ENCODE results near the gene CSTPP1. TPM values are rescaled to one million over a fixed set of nuclear protein-coding genes. Genes with fewer than 3 reads are reported as not detected.

Gene CSTPP1
- total RNA-seq, 4 donors from 2014 or later, result 13.3 to 26.4 (median 19.1) TPM

GRCh38 chr11:47044119-47044518 lies 107.6 kb downstream of the CSTPP1 start:
- no peaks in the 10 kb centered on the region for H3K27me3 ChIP-seq
- no peaks in the 10 kb centered on the region for H3K9me3 ChIP-seq
- no peaks in the 10 kb centered on the region for H3K36me3 ChIP-seq
- H3K4me3 ChIP-seq, result no peak overlapping the region
- TF ChIP-seq POLR2A (IDR thresholded peaks at IDR 0.05; ENCODE audit: low read depth) (no peak), POLR2AphosphoS5 (IDR thresholded peaks at IDR 0.05) (no peak), EP300 (IDR thresholded peaks at IDR 0.05) (no peak), CTCF (IDR thresholded peaks at IDR 0.05) (no peak)
- no peaks in the 10 kb centered on the region for H3K4me1 ChIP-seq
- H3K27ac ChIP-seq (replicated peaks in 1 of 4), result no peak overlapping the region
- intact Hi-C loops (cut with DNase I), result no loop called here
- WGBS, result over 99% methylated on average over 6 of the region's 6 CpGs
- no peak for DNase-seq (ENCODE audit: extremely low spot score)

- Histone ChIP-seq H3K27ac (replicated peaks in 1 of 4) (no peak overlapping the region), H3K9me3 (no peaks in the 10 kb centered on the region), H3K36me3 (no peaks in the 10 kb centered on the region), H3K4me1 (peaks cover 0 to 7% (median 3%) of the 10 kb centered on the region in 4 donors), H3K4me3 (no peak overlapping the region), H3K27me3 (no peaks in the 10 kb centered on the region)
- intact Hi-C loops (cut with DNase I), result no loop called here
- WGBS, result 90% methylated on average over 1 of the region's 1 CpG
- no peak for TF ChIP-seq POLR2A (IDR thresholded peaks at IDR 0.05; ENCODE audit: low read depth)
- no peak for TF ChIP-seq CTCF (IDR thresholded peaks at IDR 0.05)
- no peak for TF ChIP-seq POLR2AphosphoS5 (IDR thresholded peaks at IDR 0.05)
- no peak for TF ChIP-seq EP300 (IDR thresholded peaks at IDR 0.05)
- no peak for DNase-seq (ENCODE audit: extremely low spot score)
Observed at GRCh38 chr11:47047972-47048371, 111.4 kb downstream of the CSTPP1 start.

- no peak overlapping the region for H3K27ac ChIP-seq (replicated peaks in 1 of 4)
- TF ChIP-seq POLR2AphosphoS5 (IDR thresholded peaks at IDR 0.05) (no peak), CTCF (IDR thresholded peaks at IDR 0.05) (no peak), POLR2A (IDR thresholded peaks at IDR 0.05; ENCODE audit: low read depth) (no peak), EP300 (IDR thresholded peaks at IDR 0.05) (no peak)
- no peaks in the 10 kb centered on the region for H3K27me3 ChIP-seq
- no peak overlapping the region for H3K4me3 ChIP-seq
- no peaks in the 10 kb centered on the region for H3K36me3 ChIP-seq
- DNase-seq (ENCODE audit: extremely low spot score), result no peak
- H3K9me3 ChIP-seq, result no peaks in the 10 kb centered on the region
- H3K4me1 ChIP-seq, result peaks cover 0 to 7% (median 3%) of the 10 kb centered on the region in 4 donors
- WGBS, result 97% methylated on average over 1 of the region's 1 CpG
- intact Hi-C loops (cut with DNase I), result no loop called here
Observed at GRCh38 chr11:47050284-47050683, 113.7 kb downstream of the CSTPP1 start.

GRCh38 chr11:47051217-47051616 lies 114.7 kb downstream of the CSTPP1 start:
- Histone ChIP-seq H3K4me1 (peaks cover 0 to 7% (median 3%) of the 10 kb centered on the region in 4 donors), H3K4me3 (no peak overlapping the region), H3K27me3 (no peaks in the 10 kb centered on the region), H3K36me3 (no peaks in the 10 kb centered on the region), H3K27ac (replicated peaks in 1 of 4) (no peak overlapping the region), H3K9me3 (no peaks in the 10 kb centered on the region)
- TF ChIP-seq POLR2AphosphoS5 (IDR thresholded peaks at IDR 0.05), result no peak
- no peak for TF ChIP-seq EP300 (IDR thresholded peaks at IDR 0.05)
- no peak for TF ChIP-seq POLR2A (IDR thresholded peaks at IDR 0.05; ENCODE audit: low read depth)
- no peak for TF ChIP-seq CTCF (IDR thresholded peaks at IDR 0.05)
- intact Hi-C loops (cut with DNase I), result no loop called here
- 23% methylated on average over 1 of the region's 1 CpG for WGBS
- no peak for DNase-seq (ENCODE audit: extremely low spot score)

- peaks cover 0 to 3% (median 0%) of the 10 kb centered on the region in 4 donors for H3K36me3 ChIP-seq
- no peaks in the 10 kb centered on the region for H3K27me3 ChIP-seq
- H3K4me3 ChIP-seq, result no peak overlapping the region
- peaks cover 0 to 7% (median 3%) of the 10 kb centered on the region in 4 donors for H3K4me1 ChIP-seq
- WGBS, result 69% methylated on average over 7 of the region's 7 CpGs
- DNase-seq (ENCODE audit: extremely low spot score), result no peak
- no peaks in the 10 kb centered on the region for H3K9me3 ChIP-seq
- intact Hi-C loops (cut with DNase I), result no loop called here
- H3K27ac ChIP-seq (replicated peaks in 1 of 4), result no peak overlapping the region
- TF ChIP-seq POLR2A (IDR thresholded peaks at IDR 0.05; ENCODE audit: low read depth), result no peak
- TF ChIP-seq CTCF (IDR thresholded peaks at IDR 0.05), result no peak
- TF ChIP-seq EP300 (IDR thresholded peaks at IDR 0.05), result no peak
- no peak for TF ChIP-seq POLR2AphosphoS5 (IDR thresholded peaks at IDR 0.05)
Observed at GRCh38 chr11:47052165-47052564, 115.6 kb downstream of the CSTPP1 start.

All from esophagus muscularis mucosa (tissue), 4 donors.